AG09309 (cell line): ENCODE data around the gene THBS1.
A peak's percentile ranks its signal among the peaks of the same experiment; 100 is the strongest.

Experiments used
- DNase-seq: peaks from one replicate; pipeline ENCODE4 v3.0.0-alpha.2; 2010; ENCODE audit warnings: low read depth
- H3K4me3 ChIP-seq: 2 replicates; pipeline ENCODE4 v1.5.1; 2011; ENCODE audit warnings: mild to moderate bottlenecking, low read depth, low read length, moderate library complexity; ENCODE audit not compliant: control insufficient read depth
- TF ChIP-seq, protein P1 (sequence below): IDR thresholded peaks from 2 replicates; pipeline ENCODE4 v1.5.1; 2011; ENCODE audit warnings: mild to moderate bottlenecking, low read depth, low read length, inconsistent platforms; ENCODE audit not compliant: insufficient read depth, control insufficient read depth; ENCODE audit errors: missing control alignments

THBS1 gene

GRCh38 chr15:39583596-39584265 is 2.9 kb downstream of the THBS1 start:
- TF ChIP-seq, protein P1, sequence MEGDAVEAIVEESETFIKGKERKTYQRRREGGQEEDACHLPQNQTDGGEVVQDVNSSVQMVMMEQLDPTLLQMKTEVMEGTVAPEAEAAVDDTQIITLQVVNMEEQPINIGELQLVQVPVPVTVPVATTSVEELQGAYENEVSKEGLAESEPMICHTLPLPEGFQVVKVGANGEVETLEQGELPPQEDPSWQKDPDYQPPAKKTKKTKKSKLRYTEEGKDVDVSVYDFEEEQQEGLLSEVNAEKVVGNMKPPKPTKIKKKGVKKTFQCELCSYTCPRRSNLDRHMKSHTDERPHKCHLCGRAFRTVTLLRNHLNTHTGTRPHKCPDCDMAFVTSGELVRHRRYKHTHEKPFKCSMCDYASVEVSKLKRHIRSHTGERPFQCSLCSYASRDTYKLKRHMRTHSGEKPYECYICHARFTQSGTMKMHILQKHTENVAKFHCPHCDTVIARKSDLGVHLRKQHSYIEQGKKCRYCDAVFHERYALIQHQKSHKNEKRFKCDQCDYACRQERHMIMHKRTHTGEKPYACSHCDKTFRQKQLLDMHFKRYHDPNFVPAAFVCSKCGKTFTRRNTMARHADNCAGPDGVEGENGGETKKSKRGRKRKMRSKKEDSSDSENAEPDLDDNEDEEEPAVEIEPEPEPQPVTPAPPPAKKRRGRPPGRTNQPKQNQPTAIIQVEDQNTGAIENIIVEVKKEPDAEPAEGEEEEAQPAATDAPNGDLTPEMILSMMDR, result peak; percentile 49
- peak; percentile 91 for DNase-seq
- peak overlapping the region; percentile 68 for H3K4me3 ChIP-seq

DNA sequence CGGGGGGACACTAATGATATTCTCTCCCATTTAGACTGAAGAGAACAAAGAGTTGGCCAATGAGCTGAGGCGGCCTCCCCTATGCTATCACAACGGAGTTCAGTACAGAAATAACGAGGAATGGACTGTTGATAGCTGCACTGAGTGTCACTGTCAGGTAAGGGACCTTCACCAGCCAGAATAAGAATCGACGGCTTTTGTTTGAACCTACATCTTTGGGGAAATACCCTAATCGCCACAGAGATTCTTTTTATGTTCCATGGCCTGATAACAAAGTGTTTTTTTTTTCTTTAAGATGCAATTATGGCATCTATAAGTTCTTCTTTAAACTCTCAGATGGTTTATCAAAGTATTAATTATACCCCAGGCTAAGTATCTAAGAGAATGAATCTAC is 3.4 kb downstream of the THBS1 start:
- peak overlapping the region; percentile 68 for H3K4me3 ChIP-seq
- TF ChIP-seq, protein P1, result no peak
- DNase-seq, result no peak

DNA sequence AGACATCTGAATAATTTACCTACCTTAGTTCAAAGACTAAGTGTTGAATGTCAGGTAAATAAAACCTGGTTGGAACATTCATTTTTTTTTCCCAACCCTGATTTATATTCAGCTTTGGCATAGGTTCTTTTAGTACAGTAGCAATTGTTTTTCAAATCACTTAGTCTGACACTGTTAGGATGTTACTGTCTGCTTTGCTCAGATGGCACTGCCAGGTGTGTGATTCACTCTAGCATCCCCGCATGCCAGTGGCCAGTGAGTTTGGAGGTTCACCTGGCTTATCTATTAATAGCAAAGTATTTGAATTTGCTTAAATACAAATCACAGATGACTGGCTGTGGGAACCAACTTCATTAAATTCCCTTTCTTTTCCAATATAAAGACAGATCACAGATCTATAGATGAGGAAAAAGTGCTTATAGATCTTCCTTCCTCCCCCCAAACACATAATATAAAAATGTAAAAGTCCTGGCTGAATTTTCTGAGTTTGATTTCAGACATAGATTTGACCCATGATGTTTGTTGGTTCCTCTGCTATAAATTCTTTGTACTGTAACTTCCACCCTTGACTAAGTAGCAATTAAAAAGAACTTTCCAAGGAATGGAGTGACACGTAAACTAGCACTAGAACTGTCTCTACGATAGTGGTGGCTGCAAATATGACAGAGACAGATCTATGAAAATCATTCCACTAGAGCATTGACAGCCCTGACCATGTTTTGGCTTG is 3.9 kb downstream of the THBS1 start:
- H3K4me3 ChIP-seq, result peak overlapping the region; percentile 68
- TF ChIP-seq, protein P1, result no peak
- DNase-seq, result peak; percentile 78

DNA sequence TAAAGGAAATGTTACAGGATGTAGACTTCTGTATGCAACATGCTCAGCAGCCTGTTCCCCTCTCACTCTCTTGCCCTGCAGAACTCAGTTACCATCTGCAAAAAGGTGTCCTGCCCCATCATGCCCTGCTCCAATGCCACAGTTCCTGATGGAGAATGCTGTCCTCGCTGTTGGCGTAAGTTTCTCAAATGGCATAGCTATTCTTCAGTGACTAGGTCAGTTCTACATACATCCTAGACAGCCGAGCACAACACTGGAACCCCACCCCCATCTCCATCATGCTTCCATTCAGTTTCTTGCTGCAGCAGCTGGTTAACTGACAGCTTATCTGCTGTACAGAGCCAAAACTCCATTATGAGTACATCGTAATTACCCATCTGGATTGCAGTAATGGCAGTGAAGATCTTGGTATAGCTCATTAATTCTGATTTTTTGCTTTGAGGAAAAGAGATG is 4.5 kb downstream of the THBS1 start:
- peak overlapping the region; percentile 68 for H3K4me3 ChIP-seq
- DNase-seq, result peak; percentile 88
- TF ChIP-seq, protein P1, result no peak

DNA sequence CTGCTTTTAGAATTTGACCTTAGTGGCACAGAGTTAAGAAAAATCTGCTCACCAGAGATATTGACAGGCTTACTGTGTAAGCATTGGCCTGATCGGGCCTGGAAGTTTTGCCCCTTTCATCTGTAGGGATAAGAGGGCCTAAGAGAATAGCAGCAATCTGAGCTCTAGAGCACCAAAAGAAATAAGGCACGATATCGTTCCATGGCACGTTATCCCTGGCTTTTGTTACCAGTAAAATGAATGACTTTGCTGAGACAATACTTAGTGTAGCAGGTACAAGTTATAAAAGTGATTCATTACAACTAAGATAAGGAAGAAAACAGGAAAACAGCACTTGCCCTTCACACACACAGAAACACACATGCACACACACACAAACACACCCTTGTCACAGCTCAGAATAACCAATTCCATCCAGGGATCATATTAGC is 5.0 kb downstream of the THBS1 start:
- H3K4me3 ChIP-seq, result peak overlapping the region; percentile 68
- TF ChIP-seq, protein P1, result no peak
- peak; percentile 89 for DNase-seq

- TF ChIP-seq, protein P1, result no peak
- H3K4me3 ChIP-seq, result peak overlapping the region; percentile 68
- peak; percentile 85 for DNase-seq
Observed at GRCh38 chr15:39586387-39587095, 5.7 kb downstream of the THBS1 start.
